ENCODE results near the gene PARD3B.

The PARD3B gene

GRCh38 chr2:205496772-205497171 lies 951.5 kb downstream of the PARD3B start:
- Histone ChIP-seq H3K27me3 (replicated peaks) (no peaks in the 10 kb centered on the region), H3K4me3 (ENCODE audit: low read depth, low read length) (no peak overlapping the region), H3K27ac (no peak overlapping the region), H3K36me3 (replicated peaks) (no peaks in the 10 kb centered on the region)
- peak; percentile 51 for DNase-seq
- in situ Hi-C loops (cut with HindIII; ENCODE audit: low pct_ligation_motif_present, low sequenced_read_pairs): no loop called here
- TF ChIP-seq, protein P1, sequence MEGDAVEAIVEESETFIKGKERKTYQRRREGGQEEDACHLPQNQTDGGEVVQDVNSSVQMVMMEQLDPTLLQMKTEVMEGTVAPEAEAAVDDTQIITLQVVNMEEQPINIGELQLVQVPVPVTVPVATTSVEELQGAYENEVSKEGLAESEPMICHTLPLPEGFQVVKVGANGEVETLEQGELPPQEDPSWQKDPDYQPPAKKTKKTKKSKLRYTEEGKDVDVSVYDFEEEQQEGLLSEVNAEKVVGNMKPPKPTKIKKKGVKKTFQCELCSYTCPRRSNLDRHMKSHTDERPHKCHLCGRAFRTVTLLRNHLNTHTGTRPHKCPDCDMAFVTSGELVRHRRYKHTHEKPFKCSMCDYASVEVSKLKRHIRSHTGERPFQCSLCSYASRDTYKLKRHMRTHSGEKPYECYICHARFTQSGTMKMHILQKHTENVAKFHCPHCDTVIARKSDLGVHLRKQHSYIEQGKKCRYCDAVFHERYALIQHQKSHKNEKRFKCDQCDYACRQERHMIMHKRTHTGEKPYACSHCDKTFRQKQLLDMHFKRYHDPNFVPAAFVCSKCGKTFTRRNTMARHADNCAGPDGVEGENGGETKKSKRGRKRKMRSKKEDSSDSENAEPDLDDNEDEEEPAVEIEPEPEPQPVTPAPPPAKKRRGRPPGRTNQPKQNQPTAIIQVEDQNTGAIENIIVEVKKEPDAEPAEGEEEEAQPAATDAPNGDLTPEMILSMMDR (IDR thresholded peaks at IDR 0.05; ENCODE audit: low read depth, low read length, missing control alignments): no peak

GRCh38 chr2:205499006-205499405 lies 953.7 kb downstream of the PARD3B start:
- H3K27me3 ChIP-seq (replicated peaks): no peaks in the 10 kb centered on the region
- DNase-seq: no peak
- in situ Hi-C loops (cut with HindIII; ENCODE audit: low pct_ligation_motif_present, low sequenced_read_pairs): no loop called here
- no peaks in the 10 kb centered on the region for H3K36me3 ChIP-seq (replicated peaks)
- TF ChIP-seq, protein P1 (IDR thresholded peaks at IDR 0.05; ENCODE audit: low read depth, low read length, missing control alignments): no peak
- H3K4me3 ChIP-seq (ENCODE audit: low read depth, low read length): no peak overlapping the region
- no peak overlapping the region for H3K27ac ChIP-seq

- DNase-seq: no peak
- Histone ChIP-seq H3K27me3 (replicated peaks) (no peaks in the 10 kb centered on the region), H3K27ac (no peak overlapping the region), H3K36me3 (replicated peaks) (no peaks in the 10 kb centered on the region), H3K4me3 (ENCODE audit: low read depth, low read length) (no peak overlapping the region)
- TF ChIP-seq, protein P1 (IDR thresholded peaks at IDR 0.05; ENCODE audit: low read depth, low read length, missing control alignments): no peak
- in situ Hi-C loops (cut with HindIII; ENCODE audit: low pct_ligation_motif_present, low sequenced_read_pairs): no loop called here
Observed at GRCh38 chr2:205500065-205500464, 954.8 kb downstream of the PARD3B start.

GRCh38 chr2:205500951-205501350 lies 955.7 kb downstream of the PARD3B start:
- H3K36me3 ChIP-seq (replicated peaks): no peaks in the 10 kb centered on the region
- DNase-seq: no peak
- TF ChIP-seq, protein P1 (IDR thresholded peaks at IDR 0.05; ENCODE audit: low read depth, low read length, missing control alignments): no peak
- no peak overlapping the region for H3K27ac ChIP-seq
- H3K27me3 ChIP-seq (replicated peaks): no peaks in the 10 kb centered on the region
- no peak overlapping the region for H3K4me3 ChIP-seq (ENCODE audit: low read depth, low read length)
- in situ Hi-C loops (cut with HindIII; ENCODE audit: low pct_ligation_motif_present, low sequenced_read_pairs): no loop called here

DNA sequence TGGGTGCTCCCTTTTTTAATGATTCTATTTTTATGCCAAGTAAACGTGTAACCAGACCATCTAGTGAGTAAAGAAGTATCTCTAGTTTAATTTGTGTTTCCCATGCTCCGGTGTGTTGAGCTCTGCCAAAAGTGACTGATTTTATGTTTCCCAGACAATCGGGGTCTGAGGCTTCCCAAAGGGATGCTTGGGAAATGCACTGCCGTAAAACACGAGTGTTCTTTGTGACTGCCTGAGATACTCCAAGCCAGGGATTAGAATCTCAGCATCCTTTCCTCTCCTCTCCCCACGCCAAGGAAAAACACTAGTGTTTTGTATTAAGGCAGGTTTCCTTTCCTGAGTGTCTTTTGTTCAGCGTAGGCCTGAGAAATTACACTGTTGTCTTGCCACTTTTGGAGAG lies 956.6 kb downstream of the PARD3B start:
- TF ChIP-seq, protein P1 (IDR thresholded peaks at IDR 0.05; ENCODE audit: low read depth, low read length, missing control alignments): no peak
- no peak overlapping the region for H3K27ac ChIP-seq
- DNase-seq: no peak
- no peak overlapping the region for H3K4me3 ChIP-seq (ENCODE audit: low read depth, low read length)
- no peaks in the 10 kb centered on the region for H3K36me3 ChIP-seq (replicated peaks)
- in situ Hi-C loops (cut with HindIII; ENCODE audit: low pct_ligation_motif_present, low sequenced_read_pairs): no loop called here
- no peaks in the 10 kb centered on the region for H3K27me3 ChIP-seq (replicated peaks)

DNA sequence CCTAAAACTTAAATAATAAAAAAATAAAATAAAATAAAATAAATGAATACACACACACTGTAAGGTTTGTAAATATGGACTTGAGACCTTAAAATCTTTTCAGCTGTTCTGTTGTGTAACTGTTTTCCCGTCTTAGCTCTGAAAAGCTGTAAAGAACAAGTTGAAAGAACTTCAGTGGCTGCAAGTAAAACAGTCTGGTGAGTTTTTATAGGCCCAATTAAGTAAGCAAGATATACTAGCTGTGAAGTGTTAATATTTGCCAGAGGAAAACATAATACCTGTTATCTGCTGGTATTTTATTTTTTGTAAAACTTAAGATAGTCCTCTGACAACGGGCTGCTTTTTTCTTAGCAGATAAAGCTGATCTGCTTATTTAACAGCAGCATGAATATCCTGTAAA lies 960.1 kb downstream of the PARD3B start:
- in situ Hi-C loops (cut with HindIII; ENCODE audit: low pct_ligation_motif_present, low sequenced_read_pairs): no loop called here
- Histone ChIP-seq H3K36me3 (replicated peaks) (no peaks in the 10 kb centered on the region), H3K27me3 (replicated peaks) (no peaks in the 10 kb centered on the region), H3K27ac (no peak overlapping the region), H3K4me3 (ENCODE audit: low read depth, low read length) (no peak overlapping the region)
- no peak for DNase-seq
- TF ChIP-seq, protein P1 (IDR thresholded peaks at IDR 0.05; ENCODE audit: low read depth, low read length, missing control alignments): no peak

Data from brain microvascular endothelial cell (primary cell).